HepG2 (cell line): Measurements from ENCODE around the gene SOBP. TPM values are rescaled to one million over a fixed set of nuclear protein-coding genes. Genes with fewer than 3 reads are reported as not detected.
A peak's percentile ranks its signal among the peaks of the same experiment; 100 is the strongest.

Experiments
- BHLHE40 ChIP-seq: IDR thresholded peaks from 2 replicates; pipeline ENCODE4 v1.6.1; 2011; ENCODE audit warnings: low read length, improper control_type of control experiment
- BRCA1 ChIP-seq: sonication (generic); formaldehyde crosslinking; IDR thresholded peaks from 2 replicates; pipeline ENCODE4 v1.4.0; 2020; ENCODE audit warnings: missing genetic modification reagents
- CCDC6 ChIP-seq: sonication (generic); formaldehyde crosslinking; IDR thresholded peaks from 2 replicates; pipeline ENCODE4 v1.8.1; 2022; ENCODE audit warnings: mild to moderate bottlenecking, missing genetic modification reagents, moderate library complexity
- CREM ChIP-seq, 2 experiments: sonication (generic) in 1 of 2; formaldehyde crosslinking in 1 of 2; IDR thresholded peaks; 2 replicates each; pipeline versions ENCODE4 v1.4.0 to v1.6.1; 2016 to 2020; ENCODE audit warnings: antibody characterized with exemption in 1 of 2, mild to moderate bottlenecking in 1 of 2, missing genetic modification reagents in 1 of 2
- FOXP1 ChIP-seq, 2 experiments: fragments of 450-650 bp in 1 of 2; IDR thresholded peaks; 2 replicates each; pipeline ENCODE4 v1.6.1; 2017 to 2018; ENCODE audit warnings: antibody characterized with exemption in 1 of 2
- HOXD1 ChIP-seq: sonication (generic); formaldehyde crosslinking; IDR thresholded peaks from 2 replicates; pipeline ENCODE4 v1.5.0; 2020; ENCODE audit warnings: missing genetic modification reagents
- JUN ChIP-seq: sonication (generic); formaldehyde crosslinking; IDR thresholded peaks from 2 replicates; pipeline ENCODE4 v1.4.0; 2020; ENCODE audit warnings: mild to moderate bottlenecking, missing genetic modification reagents
- MEIS2 ChIP-seq: sonication (generic); formaldehyde crosslinking; IDR thresholded peaks from 2 replicates; pipeline ENCODE4 v1.9.0; 2021; ENCODE audit warnings: mild to moderate bottlenecking, missing genetic modification reagents
- MXI1 ChIP-seq: IDR thresholded peaks from 3 replicates; pipeline ENCODE4 v1.6.1; 2012; ENCODE audit warnings: low read depth, low read length, inconsistent platforms, borderline replicate concordance
- STAG1 ChIP-seq: sonication (generic); formaldehyde crosslinking; IDR thresholded peaks from 2 replicates; pipeline ENCODE4 v1.4.0; 2020; ENCODE audit warnings: missing genetic modification reagents
- TARDBP ChIP-seq: sonication (generic); formaldehyde crosslinking; IDR thresholded peaks from 2 replicates; pipeline ENCODE4 v1.8.0; 2022; ENCODE audit warnings: mild to moderate bottlenecking, missing genetic modification reagents
- ZMAT3 ChIP-seq: sonication (generic); formaldehyde crosslinking; conservative IDR thresholded peaks from 2 replicates; pipeline ENCODE4 v1.7.0; 2021; ENCODE audit warnings: missing genetic modification reagents
- ZMYM4 ChIP-seq: sonication (generic); formaldehyde crosslinking; IDR thresholded peaks from 2 replicates; pipeline ENCODE4 v1.8.1; 2023; ENCODE audit warnings: mild to moderate bottlenecking, missing genetic modification reagents
- ZNF253 ChIP-seq: sonication (generic); formaldehyde crosslinking; IDR thresholded peaks from 2 replicates; pipeline ENCODE4 v1.8.0; 2022; ENCODE audit warnings: mild to moderate bottlenecking, missing genetic modification reagents, borderline replicate concordance
- ZNF337 ChIP-seq: sonication (generic); formaldehyde crosslinking; IDR thresholded peaks from 2 replicates; pipeline ENCODE4 v1.5.1; 2020; ENCODE audit warnings: missing genetic modification reagents, low read depth, mild to moderate bottlenecking, borderline replicate concordance
- ZNF501 ChIP-seq: sonication (generic); formaldehyde crosslinking; IDR thresholded peaks from 2 replicates; pipeline ENCODE4 v1.5.1; 2020; ENCODE audit warnings: mild to moderate bottlenecking, moderate library complexity, missing genetic modification reagents
- ZNF503 ChIP-seq: sonication (generic); formaldehyde crosslinking; IDR thresholded peaks from 2 replicates; pipeline ENCODE4 v1.4.0; 2020; ENCODE audit warnings: missing genetic modification reagents
- ZNF572 ChIP-seq: sonication (generic); formaldehyde crosslinking; IDR thresholded peaks from 2 replicates; pipeline ENCODE4 v1.5.1; 2020; ENCODE audit warnings: mild to moderate bottlenecking, missing genetic modification reagents
- ZNF607 ChIP-seq: sonication (generic); formaldehyde crosslinking; IDR thresholded peaks from 2 replicates; pipeline ENCODE4 v1.5.1; 2020; ENCODE audit warnings: missing genetic modification reagents, mild to moderate bottlenecking, borderline replicate concordance
- ZNF678 ChIP-seq: sonication (generic); formaldehyde crosslinking; IDR thresholded peaks from 2 replicates; pipeline ENCODE4 v1.4.0; 2020; ENCODE audit warnings: mild to moderate bottlenecking, missing genetic modification reagents
- polyA plus RNA-seq, 8 experiments: library from polyadenylated mRNA; depleted of rRNA in 3 of 8; stranded (reverse) in 7 of 8; unstranded in 1 of 8; fragments of >200 nt; fragmentation: Illumina TruSeq in 4 of 8; extraction: Trizol in 4 of 8; gene quantifications; 2 replicates each; pipeline versions ENCODE4 v1.2.1 to v1.2.3, GENCODE V29; 2011 to 2016; ENCODE audit warnings: low read depth in 4 of 8, missing spikeins in 1 of 8, mixed read lengths in 1 of 8; ENCODE audit not compliant: insufficient read depth in 1 of 8
- total RNA-seq, 5 experiments: library from RNA; depleted of rRNA; stranded (reverse); fragments of >200 nt; fragmentation: Illumina TruSeq; extraction: Trizol; gene quantifications; 2 replicates each; pipeline ENCODE4 v1.2.3, GENCODE V29; 2016; ENCODE audit warnings: low read depth in 1 of 5
- TF ChIP-seq, protein P1 (sequence below): IDR thresholded peaks from 2 replicates; pipeline ENCODE4 v1.6.1; 2016; ENCODE audit warnings: low read depth
- TF ChIP-seq, protein P2 (sequence below): sonication (generic); formaldehyde crosslinking; IDR thresholded peaks from 2 replicates; pipeline ENCODE4 v1.8.0; 2022; ENCODE audit warnings: mild to moderate bottlenecking, missing genetic modification reagents; ENCODE audit not compliant: insufficient replicate concordance

SOBP gene
- total and polyA plus RNA-seq, 2 of the 13 experiments (the other 11 are each of a cell fraction or from before 2014, with no cell fraction given) = 1.5 to 6.9 TPM

DNA sequence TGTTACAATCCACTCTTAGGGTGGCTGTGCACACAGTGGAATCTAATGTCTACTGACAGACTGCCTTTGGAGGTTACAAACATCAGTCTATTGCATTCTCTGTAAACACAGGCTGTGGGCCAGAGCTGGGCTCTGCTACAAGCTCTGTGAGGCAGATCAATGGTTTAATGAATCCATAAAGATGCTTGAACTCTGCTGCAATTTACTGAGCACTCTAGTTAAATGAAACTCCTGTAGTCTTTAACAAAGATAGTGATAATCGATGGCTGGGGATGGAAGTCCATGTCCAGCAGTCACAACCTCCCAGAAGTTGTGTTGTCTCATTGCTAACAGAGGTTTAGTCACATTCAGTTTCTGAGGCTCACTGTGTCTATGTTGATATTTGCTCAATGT, 50.5 kb downstream of the SOBP start (continued):
- TF ChIP-seq ZNF607 = peak; percentile 68; the same call in 1 of the 2 replicates
- TF ChIP-seq ZNF678 (CRISPR knock-in tag) = no peak
- peak; percentile 72; the same call in 1 of the 2 replicates for TF ChIP-seq HOXD1
- TF ChIP-seq, protein P1, sequence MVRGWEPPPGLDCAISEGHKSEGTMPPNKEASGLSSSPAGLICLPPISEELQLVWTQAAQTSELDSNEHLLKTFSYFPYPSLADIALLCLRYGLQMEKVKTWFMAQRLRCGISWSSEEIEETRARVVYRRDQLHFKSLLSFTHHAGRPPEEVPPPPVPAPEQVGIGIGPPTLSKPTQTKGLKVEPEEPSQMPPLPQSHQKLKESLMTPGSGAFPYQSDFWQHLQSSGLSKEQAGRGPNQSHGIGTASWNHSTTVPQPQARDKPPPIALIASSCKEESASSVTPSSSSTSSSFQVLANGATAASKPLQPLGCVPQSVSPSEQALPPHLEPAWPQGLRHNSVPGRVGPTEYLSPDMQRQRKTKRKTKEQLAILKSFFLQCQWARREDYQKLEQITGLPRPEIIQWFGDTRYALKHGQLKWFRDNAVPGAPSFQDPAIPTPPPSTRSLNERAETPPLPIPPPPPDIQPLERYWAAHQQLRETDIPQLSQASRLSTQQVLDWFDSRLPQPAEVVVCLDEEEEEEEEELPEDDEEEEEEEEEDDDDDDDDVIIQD (CRISPR knock-in tag) = peak; percentile 77; the same call in 1 of the 2 replicates
- TF ChIP-seq ZMYM4 = peak; percentile 77; the same call in 1 of the 2 replicates
- TF ChIP-seq CREM (IDR thresholded peaks at IDR 0.05) = peak; percentile 92
- TF ChIP-seq CREM (CRISPR knock-in tag; IDR thresholded peaks at IDR 0.05) = no peak
- TF ChIP-seq BRCA1 = peak; percentile 66; the same call in 1 of the 2 replicates
- peak; percentile 22; the same call in 1 of the 2 replicates for TF ChIP-seq ZNF501
- peak; percentile 71 for TF ChIP-seq FOXP1 (IDR thresholded peaks at IDR 0.05)
- peak; percentile 94 for TF ChIP-seq FOXP1 (CRISPR knock-in tag; IDR thresholded peaks at IDR 0.05)
- no peak for TF ChIP-seq ZNF572 (CRISPR knock-in tag)
- 0 out of 2 replicates have a peak, but pooled peaks have one; percentile 7 for TF ChIP-seq BHLHE40
- peak; percentile 71 for TF ChIP-seq TARDBP (CRISPR knock-in tag)
- peak; percentile 81 for TF ChIP-seq CCDC6 (CRISPR knock-in tag)
- TF ChIP-seq ZNF253 (CRISPR knock-in tag) = no peak
- TF ChIP-seq JUN (CRISPR knock-in tag) = peak; percentile 45; the same call in 1 of the 2 replicates
- TF ChIP-seq, protein P2, sequence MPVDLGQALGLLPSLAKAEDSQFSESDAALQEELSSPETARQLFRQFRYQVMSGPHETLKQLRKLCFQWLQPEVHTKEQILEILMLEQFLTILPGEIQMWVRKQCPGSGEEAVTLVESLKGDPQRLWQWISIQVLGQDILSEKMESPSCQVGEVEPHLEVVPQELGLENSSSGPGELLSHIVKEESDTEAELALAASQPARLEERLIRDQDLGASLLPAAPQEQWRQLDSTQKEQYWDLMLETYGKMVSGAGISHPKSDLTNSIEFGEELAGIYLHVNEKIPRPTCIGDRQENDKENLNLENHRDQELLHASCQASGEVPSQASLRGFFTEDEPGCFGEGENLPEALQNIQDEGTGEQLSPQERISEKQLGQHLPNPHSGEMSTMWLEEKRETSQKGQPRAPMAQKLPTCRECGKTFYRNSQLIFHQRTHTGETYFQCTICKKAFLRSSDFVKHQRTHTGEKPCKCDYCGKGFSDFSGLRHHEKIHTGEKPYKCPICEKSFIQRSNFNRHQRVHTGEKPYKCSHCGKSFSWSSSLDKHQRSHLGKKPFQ (CRISPR knock-in tag) = peak; percentile 37
- TF ChIP-seq MXI1 = peak; percentile 17; the same call in 1 of the 3 replicates
- peak; percentile 93 for TF ChIP-seq ZNF503 (CRISPR knock-in tag)
- peak; percentile 90; the same call in 1 of the 2 replicates for TF ChIP-seq ZNF337
- peak; percentile 89; the same call in 1 of the 2 replicates for TF ChIP-seq ZMAT3
- TF ChIP-seq MEIS2 = peak; percentile 82
- TF ChIP-seq STAG1 (CRISPR knock-in tag) = peak; percentile 24
